Measurements from ENCODE around the gene SDK2.
"Not testable (repeated sequence)": the region's sequence is repeated elsewhere in the genome, so short reads cannot be mapped to it uniquely, and the experiment has no call there.

Gene SDK2

GRCh38 chr17:73336408-73337329 lies 307.6 kb downstream of the SDK2 start:
- DNase-seq: no peak

- DNase-seq: no peak
Measured at GRCh38 chr17:73335591-73336407, 308.4 kb downstream of the SDK2 start.

- no peak for DNase-seq
Measured at GRCh38 chr17:73334771-73335513, 309.3 kb downstream of the SDK2 start.

- not testable (repeated sequence) for DNase-seq
Measured at GRCh38 chr17:73333445-73333844, 310.8 kb downstream of the SDK2 start.

- DNase-seq: no peak
Measured at GRCh38 chr17:73331060-73331459, 313.2 kb downstream of the SDK2 start.

GRCh38 chr17:73327676-73328075 lies 316.6 kb downstream of the SDK2 start:
- no peak for DNase-seq

- DNase-seq: no peak
Measured at GRCh38 chr17:73325527-73325842, 318.8 kb downstream of the SDK2 start.

GRCh38 chr17:73324711-73325526 lies 319.3 kb downstream of the SDK2 start:
- no peak for DNase-seq

- no peak for DNase-seq
Measured at GRCh38 chr17:73324160-73324475, 320.1 kb downstream of the SDK2 start.

GRCh38 chr17:73323409-73324159 lies 320.7 kb downstream of the SDK2 start:
- no peak for DNase-seq

- DNase-seq: no peak
Measured at GRCh38 chr17:73320601-73321264, 323.5 kb downstream of the SDK2 start.

- DNase-seq: no peak
Measured at GRCh38 chr17:73319766-73320165, 324.5 kb downstream of the SDK2 start.

GRCh38 chr17:73318836-73319235 lies 325.4 kb downstream of the SDK2 start:
- no peak for DNase-seq

- DNase-seq: no peak
Measured at GRCh38 chr17:73318427-73318813, 325.8 kb downstream of the SDK2 start.

- DNase-seq: no peak
Measured at GRCh38 chr17:73317513-73318426, 326.5 kb downstream of the SDK2 start.

GRCh38 chr17:73316919-73317505 lies 327.2 kb downstream of the SDK2 start:
- no peak for DNase-seq

- no peak for DNase-seq
Measured at GRCh38 chr17:73315471-73315870, 328.8 kb downstream of the SDK2 start.

GRCh38 chr17:73313526-73314127 lies 330.6 kb downstream of the SDK2 start:
- DNase-seq: no peak

- not testable (repeated sequence) for DNase-seq
Measured at GRCh38 chr17:73312887-73313286, 331.4 kb downstream of the SDK2 start.

All from activated CD4-positive, alpha-beta T cell treated with anti-CD3 and anti-CD28 coated beads, Interleukin-2, Interleukin-6, amounts not matched to agents 100 ng/mL and 50 ng/mL, durations not matched to agents 16 hours and 8 hours (primary cell).